ENCODE results near the gene MYO3B.
"Not testable (repeated sequence)": the region's sequence is repeated elsewhere in the genome, so short reads cannot be mapped to it uniquely, and the experiment has no call there.

The MYO3B gene

DNA sequence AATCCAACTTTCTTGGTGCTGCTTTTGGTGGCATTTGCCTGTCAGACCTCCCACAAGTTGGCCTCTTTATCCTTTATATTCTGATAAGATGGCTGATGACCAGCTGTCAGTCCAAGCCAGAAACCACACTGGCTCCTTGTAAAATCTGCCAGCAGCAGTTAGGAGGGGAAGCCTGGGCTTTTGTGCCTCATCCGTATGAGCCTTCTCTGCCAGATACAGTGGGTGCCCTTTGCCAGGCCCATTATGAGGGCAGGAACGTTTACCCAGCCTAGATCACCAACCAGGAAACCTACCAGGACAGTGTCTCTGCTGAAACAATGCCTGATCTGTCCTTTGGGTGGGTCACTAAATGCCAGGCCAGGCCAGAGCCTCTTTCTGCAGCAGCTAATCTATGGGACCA lies 334.3 kb downstream of the MYO3B start:
- DNase-seq (ENCODE audit: low spot score) = no peak

DNA sequence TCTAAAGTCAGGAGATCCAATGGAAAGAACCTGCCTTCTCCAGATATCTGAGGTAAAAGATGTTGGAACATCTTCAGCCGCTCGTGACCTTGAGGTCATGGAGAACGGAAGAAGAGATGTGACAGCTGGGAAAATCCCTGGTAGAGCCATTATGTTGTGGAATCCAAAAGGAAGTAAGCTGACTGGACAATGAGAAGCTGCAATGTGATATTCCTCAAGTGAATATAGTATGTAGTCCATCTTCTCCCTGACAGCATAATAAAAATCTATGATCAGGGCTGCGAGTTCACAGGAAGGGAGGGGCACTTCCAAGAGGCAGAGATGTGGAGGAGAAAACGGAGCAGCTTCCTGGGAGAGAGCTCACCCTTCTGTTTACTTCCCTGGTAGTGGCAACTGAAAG lies 336.2 kb downstream of the MYO3B start:
- DNase-seq (ENCODE audit: low spot score) = no peak

DNA sequence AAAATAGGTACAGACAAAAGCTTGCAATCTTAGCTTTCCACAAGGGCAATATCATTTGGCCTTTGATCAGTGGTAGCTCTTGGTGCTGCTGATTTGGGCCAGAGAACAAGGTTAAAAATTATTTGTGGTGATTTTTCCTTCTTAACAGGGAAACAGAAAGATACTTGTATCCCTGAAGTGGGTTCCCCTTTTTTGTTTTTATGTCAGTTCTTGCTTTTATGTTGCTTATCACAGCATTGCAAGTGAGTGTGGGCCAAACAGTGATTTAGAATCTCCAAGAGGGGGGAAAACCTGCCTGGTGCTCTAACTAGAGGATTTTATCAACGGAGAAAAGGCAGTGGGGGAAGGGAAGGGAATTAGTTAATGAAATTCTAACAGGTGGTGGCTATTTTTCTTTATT lies 339.6 kb downstream of the MYO3B start:
- DNase-seq (ENCODE audit: low spot score) = no peak

DNA sequence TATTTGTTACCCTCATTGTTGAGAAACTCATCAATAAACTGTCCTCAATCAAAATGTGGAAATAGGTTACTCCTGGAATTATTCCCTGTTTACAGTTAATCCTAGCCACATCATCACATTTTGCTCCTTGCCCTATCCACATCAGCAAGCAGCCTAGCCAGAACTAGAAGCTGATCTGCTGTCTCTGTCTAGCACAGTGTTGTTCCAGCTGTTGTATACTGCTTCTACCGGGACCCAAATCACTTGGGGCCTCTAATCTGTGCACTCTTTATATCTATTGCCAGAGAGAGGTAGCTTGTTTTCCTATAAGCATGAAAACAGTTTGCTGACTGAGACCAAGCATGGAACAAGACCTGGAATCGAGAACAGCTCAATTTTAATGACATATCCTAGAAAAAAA lies 341.0 kb downstream of the MYO3B start:
- DNase-seq (ENCODE audit: low spot score) = no peak

DNA sequence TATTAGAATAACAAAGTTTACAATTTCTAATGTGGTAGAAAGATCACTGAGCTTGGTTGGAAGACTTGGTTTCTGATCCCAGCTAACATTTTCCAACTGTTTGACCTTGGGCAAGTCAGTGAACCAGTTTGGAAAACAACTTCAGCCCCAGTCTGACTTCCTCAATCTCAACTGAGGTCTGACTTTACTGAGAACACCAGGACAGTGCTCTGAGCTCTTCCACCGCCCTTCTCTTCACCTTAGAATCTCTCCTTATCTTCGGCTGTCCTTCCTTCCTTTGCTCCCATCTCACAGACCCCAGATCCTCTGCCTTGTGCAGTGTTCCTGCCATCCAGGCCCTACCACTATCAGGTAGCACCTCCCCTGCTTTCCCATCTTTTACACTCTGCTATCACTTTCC lies 343.4 kb downstream of the MYO3B start:
- no peak for DNase-seq (ENCODE audit: low spot score)

DNA sequence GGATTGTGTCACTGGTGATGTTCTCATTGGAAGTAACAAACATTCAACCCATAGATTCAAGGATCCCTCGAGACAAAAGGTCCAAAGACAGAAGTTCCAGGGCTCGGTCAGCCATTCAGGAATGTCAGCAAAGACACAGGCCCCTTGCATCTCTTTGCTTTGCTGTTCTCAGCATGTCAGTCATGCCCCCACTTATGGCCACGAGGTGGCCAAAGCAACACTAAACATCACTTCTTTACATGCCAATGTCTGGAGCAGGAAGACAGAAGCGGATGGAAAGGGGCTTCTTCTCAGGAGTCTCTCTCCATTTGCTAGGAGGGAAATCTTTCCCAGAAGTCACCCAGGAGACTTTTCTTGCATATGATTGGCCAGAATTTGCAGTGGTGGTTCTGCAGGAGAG lies 345.6 kb downstream of the MYO3B start:
- DNase-seq (ENCODE audit: low spot score) = no peak

DNA sequence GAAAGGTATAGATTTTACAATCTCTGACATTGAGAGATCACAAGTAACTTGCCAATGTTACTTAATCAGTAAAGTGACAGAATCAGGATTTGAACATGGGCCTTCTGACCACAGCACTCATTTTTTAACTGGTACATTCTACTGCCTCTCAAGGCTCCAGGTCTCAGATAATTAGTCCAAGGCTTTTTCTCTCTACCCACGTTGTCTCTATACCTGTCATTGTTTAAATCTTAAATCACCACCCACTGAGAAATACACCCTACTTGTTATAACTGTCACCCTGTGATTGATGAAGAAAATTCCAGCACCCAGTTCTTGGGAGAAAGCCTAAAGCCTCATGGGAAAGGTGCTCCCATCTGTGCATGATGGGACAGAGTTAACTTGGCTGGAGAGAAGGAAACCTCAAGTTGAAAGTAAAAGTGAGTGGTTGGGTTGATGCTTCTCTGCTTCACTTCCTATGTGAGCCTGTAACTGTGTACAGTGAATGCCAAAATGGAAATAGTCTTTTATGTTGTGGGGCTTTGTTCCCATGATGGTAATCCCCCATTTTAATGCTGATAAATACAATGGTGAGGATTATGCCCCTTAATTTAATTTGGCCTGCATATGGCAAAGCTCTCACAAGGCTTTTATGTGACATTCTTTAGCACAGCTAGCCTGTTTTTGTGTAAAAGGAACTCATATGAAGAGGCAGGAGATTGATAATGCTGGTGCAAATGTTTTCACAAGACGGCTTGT lies 347.1 kb downstream of the MYO3B start:
- no peak for DNase-seq (ENCODE audit: low spot score)

DNA sequence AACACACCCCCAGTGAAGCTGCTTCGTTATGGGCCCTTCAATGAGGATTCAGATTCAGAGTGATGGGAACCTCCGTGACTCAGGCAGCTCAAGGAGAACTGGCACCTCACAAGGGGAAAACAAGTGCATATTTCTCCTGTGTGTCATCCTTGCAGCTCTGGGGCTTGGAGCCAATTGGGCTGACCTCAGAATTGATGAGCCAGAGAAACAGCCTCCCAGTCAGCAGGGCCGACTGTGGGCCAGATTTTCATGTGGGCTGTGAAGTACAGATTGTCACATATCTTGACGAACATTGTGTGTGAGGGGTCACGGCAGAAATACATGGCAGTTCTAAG lies 347.6 kb downstream of the MYO3B start:
- DNase-seq (ENCODE audit: low spot score) = peak; percentile 7

DNA sequence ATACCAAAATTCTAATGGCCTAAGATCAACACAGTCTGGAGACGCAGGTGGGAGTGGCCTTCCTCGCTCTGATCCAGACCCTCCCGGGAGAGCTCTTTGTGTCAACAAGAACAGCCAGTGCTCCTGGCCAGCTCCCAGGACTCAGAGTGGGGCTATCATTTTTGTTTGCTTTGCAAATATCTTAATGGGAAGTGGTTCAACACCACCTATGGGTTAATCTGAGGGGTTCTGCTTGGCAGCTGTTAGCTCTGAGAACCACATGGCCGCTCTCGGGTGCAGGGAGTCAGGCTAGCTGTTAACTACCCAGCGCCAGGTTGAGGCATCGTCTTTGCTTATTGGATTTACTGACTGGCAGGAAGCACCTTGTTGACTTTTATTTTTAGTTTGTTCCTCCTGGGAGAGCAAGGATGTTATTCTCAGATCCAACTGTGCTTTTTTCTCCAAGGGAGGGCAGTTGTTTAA lies 352.4 kb downstream of the MYO3B start:
- peak; percentile 41 for DNase-seq (ENCODE audit: low spot score)

DNA sequence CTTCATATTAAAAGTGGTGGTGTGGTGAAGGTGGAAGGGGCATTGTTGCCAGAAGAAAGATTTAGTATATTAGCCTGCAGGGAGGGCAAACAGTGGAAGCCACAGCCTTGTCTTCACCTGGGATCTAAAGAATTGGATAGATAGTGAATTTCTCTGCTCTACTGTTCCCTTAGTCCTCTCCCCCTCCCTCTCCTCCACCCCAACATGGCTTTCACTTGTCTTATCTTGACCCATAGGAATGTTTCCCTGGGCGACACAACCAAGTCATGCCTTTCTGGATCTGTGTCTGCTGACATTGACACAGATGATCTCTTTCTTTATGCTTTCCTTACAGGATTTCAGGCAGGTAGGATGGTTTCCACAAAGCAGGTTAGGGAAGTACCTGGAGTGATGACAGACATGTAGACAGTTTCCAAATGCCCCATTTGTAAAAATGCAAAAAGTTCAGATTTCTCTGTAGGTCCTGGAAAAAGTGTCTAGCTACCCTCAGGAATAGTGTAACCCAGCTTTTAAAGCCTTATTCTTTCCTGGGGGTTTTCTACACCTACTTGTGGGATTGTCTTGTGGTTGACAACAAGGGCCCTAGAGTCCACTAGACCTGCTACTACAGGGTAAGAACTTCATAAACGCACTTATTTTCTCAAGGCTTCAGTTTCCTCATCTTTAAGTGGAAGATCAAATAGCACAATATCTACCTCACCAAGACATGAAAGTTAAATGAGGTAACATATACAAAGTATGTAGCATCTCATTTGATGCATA lies 353.0 kb downstream of the MYO3B start:
- DNase-seq (ENCODE audit: low spot score) = no peak

DNA sequence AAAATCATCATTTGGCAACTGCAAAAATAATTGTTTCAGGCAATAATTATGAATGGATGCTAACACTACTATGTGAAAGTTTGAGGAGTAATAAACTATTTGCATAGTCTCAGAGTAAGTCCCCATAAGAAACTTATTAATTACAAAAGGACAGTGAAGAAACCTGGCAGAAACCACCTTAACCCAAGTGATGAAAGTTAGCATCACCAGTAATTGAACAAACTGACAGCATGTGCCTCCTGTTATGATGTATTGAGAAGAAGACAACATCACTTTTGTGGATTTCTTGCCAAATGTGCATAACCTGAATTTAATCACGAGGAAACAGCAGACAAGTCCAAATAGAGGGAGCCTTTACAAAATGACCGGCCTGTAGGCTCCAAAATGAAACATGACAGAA lies 353.9 kb downstream of the MYO3B start:
- DNase-seq (ENCODE audit: low spot score) = no peak

DNA sequence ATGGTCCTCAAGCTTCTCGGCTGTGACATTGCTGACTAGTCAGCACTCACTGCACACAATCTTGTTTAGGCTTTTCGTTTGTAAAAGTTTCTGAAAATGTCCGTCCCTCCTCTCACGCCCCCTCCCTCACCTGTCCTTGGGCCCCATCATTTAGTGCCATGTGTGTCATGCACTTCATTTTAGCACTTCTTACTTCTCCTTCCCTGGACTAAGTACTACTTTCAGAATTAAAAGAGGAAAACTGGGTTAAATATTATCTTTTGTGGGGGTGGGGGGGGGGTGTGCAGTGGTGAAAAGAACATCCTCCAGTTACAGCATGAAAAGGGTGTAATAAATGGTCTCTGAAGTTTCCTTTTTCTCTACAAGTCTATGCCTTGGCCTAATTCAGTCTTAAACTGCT lies 355.2 kb downstream of the MYO3B start:
- DNase-seq (ENCODE audit: low spot score) = no peak

DNA sequence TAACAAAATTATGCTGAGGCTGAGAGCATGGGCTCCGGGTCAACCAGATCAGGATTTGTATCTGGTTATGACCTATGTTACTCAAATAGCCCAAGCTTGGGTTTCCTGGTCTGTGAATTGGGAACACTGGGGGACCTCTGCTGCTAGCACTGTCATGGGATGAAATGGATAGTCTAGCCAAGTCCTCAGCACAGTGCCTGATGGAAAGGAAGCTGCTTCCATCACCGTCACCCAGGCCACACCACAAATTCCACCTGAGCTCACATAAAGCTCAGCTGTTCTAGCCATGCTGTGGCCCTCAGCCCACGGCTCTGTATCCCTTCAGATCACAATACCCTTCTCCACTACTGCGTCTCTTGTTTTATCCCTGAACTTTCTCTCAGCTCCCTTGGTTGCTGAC lies 357.6 kb downstream of the MYO3B start:
- no peak for DNase-seq (ENCODE audit: low spot score)

DNA sequence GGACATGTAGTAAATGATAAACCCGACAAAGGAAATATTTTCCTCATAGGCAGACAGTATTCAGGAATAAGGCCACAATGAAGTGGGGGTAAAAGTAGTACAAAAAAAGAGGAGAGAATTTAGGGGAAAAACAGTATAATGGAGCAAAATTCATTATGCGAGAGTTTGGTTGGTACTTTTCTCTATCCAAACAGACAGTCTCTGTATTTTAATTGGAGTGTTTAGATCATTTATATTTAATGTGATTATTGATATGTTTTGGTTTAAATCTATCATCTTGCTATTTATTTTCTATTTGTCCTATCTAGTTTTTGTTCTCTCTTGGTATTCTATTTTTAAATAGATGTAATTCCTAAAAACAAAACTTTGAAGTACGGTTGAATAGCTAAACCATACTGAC lies 366.9 kb downstream of the MYO3B start:
- no peak for DNase-seq (ENCODE audit: low spot score)

DNA sequence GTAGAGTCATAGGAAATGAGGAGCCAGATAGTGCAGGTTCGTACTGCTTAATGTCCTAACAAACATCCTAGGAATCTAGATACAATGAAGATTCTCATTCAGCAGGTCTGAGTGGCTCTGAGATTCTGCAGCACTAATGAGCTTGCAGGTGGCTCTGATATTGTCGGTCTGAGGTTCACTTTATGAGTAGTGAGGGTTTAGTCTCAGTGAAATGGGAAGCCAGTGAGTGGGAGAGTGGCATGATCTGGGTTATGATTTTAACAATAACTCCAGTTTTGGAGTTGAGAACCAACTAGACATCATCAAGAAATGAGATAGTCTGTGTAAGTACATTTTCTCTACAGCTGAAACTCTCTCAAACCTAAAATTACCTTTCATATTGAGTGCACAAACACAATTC lies 370.4 kb downstream of the MYO3B start:
- no peak for DNase-seq (ENCODE audit: low spot score)

DNA sequence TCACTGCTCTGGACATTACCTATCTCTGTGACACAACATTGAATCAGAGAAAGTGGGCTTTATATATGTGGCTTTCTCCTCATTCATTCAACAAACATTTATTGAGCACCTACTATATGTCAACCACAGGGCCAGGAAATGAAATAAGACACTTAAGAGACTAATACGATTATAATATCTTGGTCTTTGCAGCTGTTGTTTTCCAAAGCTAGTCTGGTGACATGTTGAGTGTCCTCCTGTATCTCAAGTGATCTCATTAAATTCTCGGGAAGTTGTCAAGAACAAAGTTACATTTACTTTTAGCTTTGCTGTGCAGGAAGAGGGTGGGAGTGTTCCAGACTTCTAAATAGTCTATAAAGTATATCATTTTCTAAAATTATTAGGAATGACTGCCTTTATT lies 372.6 kb downstream of the MYO3B start:
- DNase-seq (ENCODE audit: low spot score) = no peak

DNA sequence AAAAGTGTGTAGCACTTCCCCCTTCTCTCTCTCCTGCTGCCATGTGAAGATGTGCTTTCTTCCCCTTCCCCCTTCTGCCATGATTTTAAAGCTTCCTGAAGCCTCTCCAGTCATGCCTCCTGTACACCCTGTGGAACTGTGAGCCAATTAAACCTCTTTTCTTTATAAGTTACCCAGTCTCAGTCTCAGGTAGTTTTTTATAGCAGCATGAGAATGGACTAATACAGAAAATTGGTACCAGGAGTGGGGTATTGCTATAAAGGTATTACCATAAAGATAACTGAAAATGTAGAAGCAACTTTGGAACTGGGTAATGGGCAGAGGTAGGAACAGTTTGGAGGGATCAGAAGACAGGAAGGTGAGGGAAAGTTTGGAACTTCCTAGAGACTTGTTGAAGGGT lies 374.0 kb downstream of the MYO3B start:
- DNase-seq (ENCODE audit: low spot score) = not testable (repeated sequence)

DNA sequence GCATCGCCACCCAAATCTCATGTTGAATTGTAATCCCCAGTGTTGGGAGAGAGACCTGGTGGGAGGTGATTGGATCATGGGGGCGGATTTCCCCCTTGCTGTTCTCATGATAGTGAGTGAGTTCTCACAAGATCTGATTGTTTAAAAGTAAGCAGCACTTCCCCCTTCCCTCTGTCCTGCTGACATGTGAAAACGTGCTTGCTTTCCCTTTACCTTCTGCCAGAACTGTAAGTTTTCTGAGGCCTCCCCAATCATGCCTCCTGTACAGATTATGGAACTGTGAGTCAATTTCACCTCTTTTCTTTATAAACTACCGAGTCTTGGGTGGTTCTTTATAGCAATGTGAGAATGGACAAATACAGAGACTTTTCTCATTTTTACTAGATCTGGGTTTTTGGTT lies 375.8 kb downstream of the MYO3B start:
- DNase-seq (ENCODE audit: low spot score) = no peak

DNA sequence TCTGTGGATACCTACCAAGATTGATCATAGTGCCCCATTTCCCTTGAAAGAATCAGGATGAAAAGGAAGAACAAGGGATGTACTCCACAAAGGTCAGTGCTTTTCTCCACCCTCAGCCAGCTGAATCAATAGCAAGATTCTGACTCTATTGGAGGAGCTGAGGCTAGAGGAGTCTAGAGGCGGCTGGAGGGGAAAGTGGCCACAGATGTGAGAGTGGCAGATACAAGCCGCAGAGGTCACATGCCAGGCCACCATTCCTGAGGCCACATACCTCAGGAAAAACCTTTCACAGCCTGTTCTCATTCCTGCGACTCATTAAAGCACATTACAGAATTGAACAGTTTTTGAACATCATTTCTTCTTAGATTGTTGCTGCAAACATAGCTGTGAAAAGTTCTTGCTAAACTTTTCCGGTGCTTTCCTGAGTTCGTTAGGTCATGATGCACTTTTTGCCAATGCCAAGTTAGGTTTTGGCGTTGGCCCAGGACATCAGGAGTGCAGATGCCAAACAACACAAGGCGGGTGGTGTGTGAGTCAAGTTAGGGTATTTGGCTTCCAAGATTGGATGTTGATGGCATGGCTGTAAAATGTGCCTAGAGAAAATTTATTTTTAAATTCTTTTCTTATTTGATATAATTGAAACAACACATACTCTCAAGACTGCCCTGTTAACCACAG lies 376.5 kb downstream of the MYO3B start:
- DNase-seq (ENCODE audit: low spot score) = no peak

DNA sequence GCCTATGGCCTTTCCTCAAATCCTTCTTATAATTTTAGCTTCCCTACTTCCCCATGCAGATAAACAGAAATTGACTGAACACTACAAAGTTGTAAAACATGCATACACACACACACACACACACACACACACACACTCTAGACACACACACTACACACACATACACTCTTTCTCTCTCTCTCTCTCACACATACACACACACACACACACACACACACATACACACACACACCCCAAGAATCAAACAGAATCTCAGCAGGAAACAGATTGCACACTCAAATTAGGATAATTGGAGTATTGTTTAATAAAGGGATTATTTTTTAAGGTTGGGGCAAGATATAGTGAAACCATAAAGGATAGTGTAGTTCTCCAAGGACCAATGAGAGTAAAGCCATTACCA lies 385.0 kb downstream of the MYO3B start:
- no peak for DNase-seq (ENCODE audit: low spot score)

DNA sequence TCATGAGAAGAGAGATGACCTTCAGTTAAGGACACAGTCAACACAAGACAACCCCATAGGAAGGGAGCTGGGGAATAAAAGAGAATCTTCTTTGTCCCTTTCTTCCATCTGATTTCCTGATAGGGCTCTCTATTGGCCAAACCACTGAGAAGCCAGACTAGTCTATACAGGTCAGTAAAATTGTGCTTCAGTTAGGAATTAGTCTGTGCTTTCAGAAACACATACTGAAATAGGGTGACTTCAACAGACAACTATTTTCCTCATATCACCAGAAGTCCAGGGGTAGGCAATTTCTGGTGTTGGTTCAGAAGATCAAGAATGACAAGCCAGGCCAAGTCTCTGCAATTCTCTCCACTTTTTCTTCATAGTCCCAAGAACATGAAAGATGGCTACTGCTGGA lies 385.5 kb downstream of the MYO3B start:
- DNase-seq (ENCODE audit: low spot score) = no peak

DNA sequence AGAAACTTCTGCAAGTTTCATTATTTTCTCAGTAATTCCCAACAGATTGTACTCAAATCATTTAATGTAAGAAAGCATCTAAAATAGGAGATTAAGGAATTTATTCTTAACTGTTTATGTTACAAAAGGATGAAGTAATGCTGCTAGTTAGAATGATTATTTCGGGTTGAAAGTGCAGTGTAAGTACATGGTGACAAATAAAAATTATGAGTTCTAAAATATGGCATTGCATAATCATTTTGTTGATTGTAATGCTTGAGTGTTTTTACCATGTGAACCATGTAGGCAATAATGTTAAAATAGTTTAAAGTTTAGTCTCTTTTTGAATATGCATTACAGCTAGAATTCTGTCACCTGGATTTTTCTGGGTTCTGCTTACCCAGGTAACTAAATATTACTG lies 388.2 kb downstream of the MYO3B start:
- DNase-seq (ENCODE audit: low spot score) = no peak

DNA sequence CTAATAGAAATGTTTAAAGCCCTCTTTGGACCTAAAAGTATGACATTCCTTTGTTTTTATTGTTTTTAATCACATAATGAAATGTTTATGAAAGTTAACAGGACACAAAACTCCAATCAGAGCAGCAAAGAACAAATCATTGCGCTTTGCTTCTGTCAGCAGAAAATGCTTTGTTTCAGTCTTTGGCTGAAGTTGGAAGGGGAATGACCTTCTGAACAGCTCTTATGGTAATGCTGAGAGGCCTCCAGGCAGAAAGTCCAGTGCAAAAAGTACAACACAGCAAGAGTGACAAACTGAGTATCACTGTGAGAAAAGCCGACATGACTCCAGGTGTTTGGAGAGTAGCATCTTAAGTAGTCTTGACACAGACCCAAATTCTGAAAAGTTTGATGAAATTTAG lies 389.5 kb downstream of the MYO3B start:
- DNase-seq (ENCODE audit: low spot score) = peak; percentile 2

Data from cerebellar cortex (tissue), 1 donor.